Astrocyte (in vitro differentiated cells and primary cell): ENCODE data around the gene SLC1A3. TPM values are rescaled to one million over a fixed set of nuclear protein-coding genes. Genes with fewer than 3 reads are reported as not detected.

Experiments used
- DNase-seq: peaks from one replicate; pipeline ENCODE4 v3.0.0-alpha.2; 2010; ENCODE audit warnings: low read depth
- FAIRE-seq: peaks from 2 replicates; lab custom pipeline; 2011; peaks lifted over from hg19 to GRCh38; lab: Jason Lieb, UNC
- H2AFZ ChIP-seq: 2 replicates; pipeline ENCODE4 v1.6.0; 2012; ENCODE audit warnings: low read depth, low read length, inconsistent platforms
- H3K27ac ChIP-seq: 2 replicates; pipeline ENCODE4 v1.5.1; 2011; ENCODE audit warnings: low read depth, low read length, inconsistent platforms
- H3K27me3 ChIP-seq: 2 replicates; pipeline ENCODE4 v1.6.0; 2011; ENCODE audit warnings: low read length, inconsistent platforms; ENCODE audit not compliant: insufficient read depth
- H3K36me3 ChIP-seq: 2 replicates; pipeline ENCODE4 v1.5.1; 2011; ENCODE audit warnings: low read length, inconsistent platforms; ENCODE audit not compliant: insufficient read depth
- H3K4me1 ChIP-seq: 2 replicates; pipeline ENCODE4 v1.5.1; 2011; ENCODE audit warnings: low read length, inconsistent platforms; ENCODE audit not compliant: insufficient read depth
- H3K4me2 ChIP-seq: 2 replicates; pipeline ENCODE4 v1.6.0; 2012; ENCODE audit warnings: low read length, inconsistent platforms
- H3K4me3 ChIP-seq: 2 replicates; pipeline ENCODE4 v1.5.1; 2011; ENCODE audit warnings: low read depth, mild to moderate bottlenecking, low read length, inconsistent platforms; ENCODE audit not compliant: insufficient read depth
- H3K79me2 ChIP-seq: 2 replicates; pipeline ENCODE4 v1.6.0; 2012; ENCODE audit warnings: mild to moderate bottlenecking, low read length, inconsistent platforms; ENCODE audit not compliant: insufficient read depth
- H3K9ac ChIP-seq: 2 replicates; pipeline ENCODE4 v1.6.0; 2012; ENCODE audit warnings: mild to moderate bottlenecking, low read length, inconsistent platforms
- H3K9me3 ChIP-seq: 2 replicates; pipeline ENCODE4 v1.5.1; 2012; ENCODE audit warnings: low read depth, mild to moderate bottlenecking, low read length, inconsistent platforms; ENCODE audit not compliant: insufficient read depth
- H4K20me1 ChIP-seq: 2 replicates; pipeline ENCODE4 v1.6.0; 2012; ENCODE audit warnings: low read length, inconsistent platforms; ENCODE audit not compliant: insufficient read depth
- H3K27ac Mint-ChIP-seq: one replicate; pipeline ENCODE4 v1.8.0; 2021; ENCODE audit warnings: mild to moderate bottlenecking, mixed read lengths; ENCODE audit not compliant: unreplicated experiment
- H3K27me3 Mint-ChIP-seq: one replicate; pipeline ENCODE4 v1.8.0; 2021; ENCODE audit warnings: low read depth, mixed read lengths; ENCODE audit not compliant: unreplicated experiment
- H3K36me3 Mint-ChIP-seq: one replicate; pipeline ENCODE4 v1.8.0; 2021; ENCODE audit warnings: low read depth, mixed read lengths; ENCODE audit not compliant: unreplicated experiment
- H3K4me1 Mint-ChIP-seq: one replicate; pipeline ENCODE4 v1.8.0; 2021; ENCODE audit warnings: low read depth, mixed read lengths; ENCODE audit not compliant: unreplicated experiment
- H3K4me3 Mint-ChIP-seq: one replicate; pipeline ENCODE4 v1.8.0; 2021; ENCODE audit warnings: mild to moderate bottlenecking, moderate library complexity, mixed read lengths; ENCODE audit not compliant: unreplicated experiment
- H3K9me3 Mint-ChIP-seq: one replicate; pipeline ENCODE4 v1.8.0; 2021; ENCODE audit warnings: mild to moderate bottlenecking, mixed read lengths; ENCODE audit not compliant: unreplicated experiment
- CTCF ChIP-seq: IDR thresholded peaks from 2 replicates; pipeline ENCODE4 v1.5.1; 2011; ENCODE audit warnings: low read depth, mild to moderate bottlenecking, inconsistent platforms, low read length, moderate library complexity; ENCODE audit not compliant: insufficient read depth
- EZH2 ChIP-seq: IDR thresholded peaks from 2 replicates; pipeline ENCODE4 v1.6.1; 2012; ENCODE audit warnings: mild to moderate bottlenecking, low read length, inconsistent platforms; ENCODE audit not compliant: insufficient read depth
- total RNA-seq: library from RNA; stranded (reverse); gene quantifications from 2 replicates; pipeline ENCODE4 v1.2.1, GENCODE V29; 2021

Gene SLC1A3
- total RNA-seq, 1 donor from 2014 or later, result 23.8 TPM

- Histone ChIP-seq H3K4me2 (no peak overlapping the region), H3K36me3 (no peaks in the 10 kb centered on the region), H3K9me3 (no peaks in the 10 kb centered on the region), H3K79me2 (no peaks in the 10 kb centered on the region), H3K4me3 (no peak overlapping the region), H3K27me3 (peaks cover 20% of the 10 kb centered on the region), H4K20me1 (no peaks in the 10 kb centered on the region), H3K9ac (no peak overlapping the region), H2AFZ (no peak overlapping the region), H3K4me1 (no peaks in the 10 kb centered on the region), H3K27ac (no peak overlapping the region)
- no peak for TF ChIP-seq CTCF
- TF ChIP-seq EZH2, result no peak
- H3K4me1 Mint-ChIP-seq, result peaks cover 13% of the 10 kb centered on the region
- no peaks in the 10 kb centered on the region for H3K36me3 Mint-ChIP-seq
- no peaks in the 10 kb centered on the region for H3K9me3 Mint-ChIP-seq
- FAIRE-seq, result no peak
- peaks cover 6% of the 10 kb centered on the region for H3K27me3 Mint-ChIP-seq
- DNase-seq, result no peak
- H3K27ac Mint-ChIP-seq, result no peak overlapping the region
- no peak overlapping the region for H3K4me3 Mint-ChIP-seq
Observed at GRCh38 chr5:36701085-36701698, 94.8 kb downstream of the SLC1A3 start.

GRCh38 chr5:36703245-36703860, 96.9 kb downstream of the SLC1A3 start:
- Histone ChIP-seq H3K4me1 (no peaks in the 10 kb centered on the region), H3K4me2 (no peak overlapping the region), H4K20me1 (no peaks in the 10 kb centered on the region), H3K27me3 (peaks cover 20% of the 10 kb centered on the region), H3K9me3 (no peaks in the 10 kb centered on the region), H3K4me3 (no peak overlapping the region), H3K79me2 (no peaks in the 10 kb centered on the region), H3K9ac (no peak overlapping the region), H3K27ac (no peak overlapping the region), H3K36me3 (no peaks in the 10 kb centered on the region), H2AFZ (no peak overlapping the region)
- no peak for TF ChIP-seq CTCF
- no peak for TF ChIP-seq EZH2
- Mint-ChIP-seq H3K4me3 (no peak overlapping the region), H3K27ac (no peak overlapping the region), H3K36me3 (no peaks in the 10 kb centered on the region), H3K9me3 (peaks cover 2% of the 10 kb centered on the region), H3K27me3 (peaks cover 3% of the 10 kb centered on the region), H3K4me1 (peaks cover 13% of the 10 kb centered on the region)
- FAIRE-seq (no peak), DNase-seq (no peak)

GRCh38 chr5:36704131-36704530, 97.7 kb downstream of the SLC1A3 start:
- peaks cover 2% of the 10 kb centered on the region for H3K9me3 Mint-ChIP-seq
- H3K27ac ChIP-seq, result no peak overlapping the region
- no peak for FAIRE-seq

More at GRCh38 chr5:36704131-36704530, 97.7 kb downstream of the SLC1A3 start:
- Histone ChIP-seq H2AFZ (no peak overlapping the region), H3K36me3 (no peaks in the 10 kb centered on the region), H4K20me1 (no peaks in the 10 kb centered on the region), H3K4me1 (no peaks in the 10 kb centered on the region), H3K27me3 (peaks cover 20% of the 10 kb centered on the region), H3K9me3 (no peaks in the 10 kb centered on the region), H3K4me2 (no peak overlapping the region), H3K9ac (no peak overlapping the region), H3K4me3 (no peak overlapping the region), H3K79me2 (no peaks in the 10 kb centered on the region)
- H3K27me3 Mint-ChIP-seq, result peaks cover 3% of the 10 kb centered on the region
- TF ChIP-seq CTCF, result no peak
- TF ChIP-seq EZH2, result no peak
- H3K4me3 Mint-ChIP-seq, result no peak overlapping the region
- peaks cover 8% of the 10 kb centered on the region for H3K4me1 Mint-ChIP-seq
- H3K27ac Mint-ChIP-seq, result no peak overlapping the region
- no peaks in the 10 kb centered on the region for H3K36me3 Mint-ChIP-seq
- DNase-seq, result no peak
